ENCODE measurements around the gene PRKCB. TPM values are rescaled to one million over a fixed set of nuclear protein-coding genes. Genes with fewer than 3 reads are reported as not detected.
A peak's percentile ranks its signal among the peaks of the same experiment; 100 is the strongest.

Gene PRKCB
- total and polyA plus RNA-seq, 3 donors from 2014 or later: 25.5 to 49.7 (median 26.6) TPM

DNA sequence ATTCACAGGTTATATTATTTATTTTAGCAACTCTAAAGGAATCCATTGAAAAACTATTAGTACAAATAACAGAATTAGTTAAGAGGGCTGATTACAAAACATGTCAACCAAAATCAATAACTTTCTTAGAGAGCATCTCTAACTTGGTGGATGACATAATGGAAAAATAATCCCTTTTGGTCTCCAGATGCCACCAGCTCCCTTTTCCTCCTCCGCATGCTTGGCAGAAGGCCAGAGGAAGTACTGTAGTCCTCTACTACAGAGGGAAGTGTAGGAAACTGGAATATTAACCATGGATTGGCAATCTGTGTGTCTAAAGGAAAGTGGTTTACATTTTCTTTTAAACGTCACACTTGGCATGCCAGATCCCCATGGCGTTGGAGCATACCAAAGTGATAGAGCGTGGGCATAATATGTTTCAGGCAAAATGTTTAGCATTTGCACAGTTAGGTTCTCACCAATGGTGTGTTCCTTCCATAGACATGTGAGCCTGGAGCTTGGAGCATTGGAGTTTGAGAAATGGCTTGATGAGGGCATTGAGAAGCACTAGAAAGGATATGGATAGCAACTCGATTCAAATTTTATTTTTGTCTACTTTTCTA is 106.3 kb downstream of the PRKCB start:
- WGBS, 2 donors: 57 to 72% methylated on average over 5 of the region's 5 CpGs
- Histone ChIP-seq H3K27me3 (no peaks in the 10 kb centered on the region), H3K9me3 (no peaks in the 10 kb centered on the region), H3K4me3 (no peak overlapping the region), H3K27ac (no peak overlapping the region), H3K36me3 (ENCODE audit: low read depth, missing control alignments) (no peaks in the 10 kb centered on the region), H3K4me1 (no peaks in the 10 kb centered on the region)
- TF ChIP-seq POLR2A (IDR thresholded peaks at IDR 0.05): no peak
- TF ChIP-seq, protein P1, sequence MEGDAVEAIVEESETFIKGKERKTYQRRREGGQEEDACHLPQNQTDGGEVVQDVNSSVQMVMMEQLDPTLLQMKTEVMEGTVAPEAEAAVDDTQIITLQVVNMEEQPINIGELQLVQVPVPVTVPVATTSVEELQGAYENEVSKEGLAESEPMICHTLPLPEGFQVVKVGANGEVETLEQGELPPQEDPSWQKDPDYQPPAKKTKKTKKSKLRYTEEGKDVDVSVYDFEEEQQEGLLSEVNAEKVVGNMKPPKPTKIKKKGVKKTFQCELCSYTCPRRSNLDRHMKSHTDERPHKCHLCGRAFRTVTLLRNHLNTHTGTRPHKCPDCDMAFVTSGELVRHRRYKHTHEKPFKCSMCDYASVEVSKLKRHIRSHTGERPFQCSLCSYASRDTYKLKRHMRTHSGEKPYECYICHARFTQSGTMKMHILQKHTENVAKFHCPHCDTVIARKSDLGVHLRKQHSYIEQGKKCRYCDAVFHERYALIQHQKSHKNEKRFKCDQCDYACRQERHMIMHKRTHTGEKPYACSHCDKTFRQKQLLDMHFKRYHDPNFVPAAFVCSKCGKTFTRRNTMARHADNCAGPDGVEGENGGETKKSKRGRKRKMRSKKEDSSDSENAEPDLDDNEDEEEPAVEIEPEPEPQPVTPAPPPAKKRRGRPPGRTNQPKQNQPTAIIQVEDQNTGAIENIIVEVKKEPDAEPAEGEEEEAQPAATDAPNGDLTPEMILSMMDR (IDR thresholded peaks at IDR 0.05): no peak
- intact Hi-C loops (cut with DNase I; ENCODE audit: low total_unique reads): no loop called here
- DNase-seq: peak; percentile 54

DNA sequence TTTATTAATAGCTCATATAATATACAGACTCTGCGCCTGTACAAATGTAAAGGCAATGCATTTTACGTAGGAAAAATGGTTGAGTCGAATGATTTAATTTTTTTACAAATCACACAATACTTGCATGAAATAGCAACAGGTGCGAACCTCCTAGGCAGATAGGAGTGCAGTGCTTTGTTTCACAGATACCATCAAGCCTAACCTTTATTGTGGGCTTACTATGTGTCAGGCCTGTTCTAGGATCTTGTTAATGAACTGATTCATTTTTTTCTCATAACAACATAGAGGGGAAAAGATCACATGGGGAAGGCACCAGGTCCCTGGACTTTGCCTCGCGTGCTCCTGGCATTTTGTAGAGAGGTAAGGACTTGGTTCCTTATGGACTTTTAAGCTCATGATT is 107.8 kb downstream of the PRKCB start:
- no peaks in the 10 kb centered on the region for H3K36me3 ChIP-seq (ENCODE audit: low read depth, missing control alignments)
- no peak overlapping the region for H3K4me3 ChIP-seq
- TF ChIP-seq, protein P1 (IDR thresholded peaks at IDR 0.05): no peak
- TF ChIP-seq POLR2A (IDR thresholded peaks at IDR 0.05): no peak
- H3K9me3 ChIP-seq: no peaks in the 10 kb centered on the region
- intact Hi-C loops (cut with DNase I; ENCODE audit: low total_unique reads): no loop called here
- 82 to 83% methylated on average over 6 of the region's 6 CpGs for WGBS, 2 donors
- no peak for DNase-seq
- no peaks in the 10 kb centered on the region for H3K4me1 ChIP-seq
- no peaks in the 10 kb centered on the region for H3K27me3 ChIP-seq
- H3K27ac ChIP-seq: no peak overlapping the region

DNA sequence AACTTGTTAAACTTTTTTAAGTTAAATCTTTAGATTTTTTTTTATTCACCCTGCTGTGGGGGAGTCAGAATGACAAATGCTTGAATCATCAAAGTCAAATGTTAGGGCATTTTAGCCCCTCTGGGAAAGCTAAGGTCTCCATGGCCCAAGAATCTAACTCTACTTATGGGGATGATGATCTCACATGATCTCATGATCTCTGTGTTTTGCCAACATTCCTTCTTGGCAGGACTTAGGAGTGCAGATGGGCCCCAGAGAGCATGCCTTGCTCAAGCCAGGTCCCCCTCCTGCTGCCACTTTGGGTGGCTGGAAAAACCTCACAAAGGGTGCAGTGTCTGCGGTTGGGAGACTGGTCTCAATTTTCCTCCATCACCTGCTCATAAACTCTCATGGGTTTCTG is 108.6 kb downstream of the PRKCB start:
- H3K27ac ChIP-seq: no peak overlapping the region
- WGBS, 2 donors: 100% methylated on average over 1 of the region's 1 CpG
- H3K4me3 ChIP-seq: no peak overlapping the region
- no peak for DNase-seq
- H3K27me3 ChIP-seq: no peaks in the 10 kb centered on the region
- TF ChIP-seq POLR2A (IDR thresholded peaks at IDR 0.05): no peak
- TF ChIP-seq, protein P1 (IDR thresholded peaks at IDR 0.05): no peak
- no peaks in the 10 kb centered on the region for H3K36me3 ChIP-seq (ENCODE audit: low read depth, missing control alignments)
- H3K9me3 ChIP-seq: no peaks in the 10 kb centered on the region
- intact Hi-C loops (cut with DNase I; ENCODE audit: low total_unique reads): no loop called here
- no peaks in the 10 kb centered on the region for H3K4me1 ChIP-seq

DNA sequence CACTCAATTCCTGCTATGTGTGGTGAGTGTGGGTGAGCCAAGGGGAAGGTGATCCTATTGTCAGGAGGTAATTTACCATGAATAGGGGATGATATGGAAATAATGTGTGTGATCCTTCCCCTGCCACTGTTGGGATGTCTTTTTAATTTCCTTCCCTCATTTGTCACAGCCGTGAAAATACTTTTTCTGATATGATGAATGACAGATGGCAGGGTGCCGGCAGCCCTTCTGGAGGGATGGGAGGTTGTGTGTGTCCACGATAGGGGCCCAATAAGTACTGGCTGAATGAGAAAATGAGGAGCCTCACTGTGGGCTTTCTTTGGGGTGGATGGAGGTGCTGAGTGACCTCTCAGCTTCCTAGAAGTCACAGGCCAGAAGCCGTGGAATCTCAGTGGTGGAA is 109.5 kb downstream of the PRKCB start:
- DNase-seq: no peak
- Histone ChIP-seq H3K9me3 (no peaks in the 10 kb centered on the region), H3K27me3 (no peaks in the 10 kb centered on the region), H3K27ac (no peak overlapping the region), H3K4me3 (no peak overlapping the region), H3K36me3 (ENCODE audit: low read depth, missing control alignments) (no peaks in the 10 kb centered on the region), H3K4me1 (no peaks in the 10 kb centered on the region)
- TF ChIP-seq, protein P1 (IDR thresholded peaks at IDR 0.05): no peak
- TF ChIP-seq POLR2A (IDR thresholded peaks at IDR 0.05): no peak
- intact Hi-C loops (cut with DNase I; ENCODE audit: low total_unique reads): no loop called here
- 78 to 82% methylated on average over 4 of the region's 4 CpGs for WGBS, 2 donors

DNA sequence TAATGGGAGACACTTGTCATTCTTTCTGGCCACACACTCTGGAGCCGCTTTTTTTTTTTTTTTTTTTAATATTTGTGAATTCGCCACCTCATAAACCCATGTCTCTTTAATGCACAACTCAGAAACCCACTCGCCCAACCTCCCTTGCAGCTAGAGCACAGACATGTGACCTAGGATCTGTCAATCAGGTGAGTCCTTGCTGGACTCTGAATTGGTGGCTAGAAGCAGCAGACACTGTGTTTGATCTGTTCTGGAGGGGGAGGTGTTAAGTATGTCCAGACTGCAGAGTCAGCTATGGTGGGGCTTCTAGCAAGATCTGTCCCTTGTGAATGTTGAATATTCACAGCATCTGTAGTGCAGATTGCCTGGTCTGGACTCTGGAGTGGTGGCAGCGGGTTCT is 112.1 kb downstream of the PRKCB start:
- Histone ChIP-seq H3K36me3 (ENCODE audit: low read depth, missing control alignments) (no peaks in the 10 kb centered on the region), H3K4me3 (no peak overlapping the region), H3K27me3 (no peaks in the 10 kb centered on the region), H3K4me1 (peaks cover 7% of the 10 kb centered on the region), H3K27ac (no peak overlapping the region), H3K9me3 (no peaks in the 10 kb centered on the region)
- 88 to 97% methylated on average over 4 of the region's 4 CpGs for WGBS, 2 donors
- intact Hi-C loops (cut with DNase I; ENCODE audit: low total_unique reads): no loop called here
- DNase-seq: no peak
- no peak for TF ChIP-seq POLR2A (IDR thresholded peaks at IDR 0.05)
- TF ChIP-seq, protein P1 (IDR thresholded peaks at IDR 0.05): no peak

Data from testis (tissue), 3 donors.